IMR-90 (cell line): ENCODE measurements around the gene ZNF181. TPM values are rescaled to one million over a fixed set of nuclear protein-coding genes. Genes with fewer than 3 reads are reported as not detected.
A peak's percentile ranks its signal among the peaks of the same experiment; 100 is the strongest.

Experiments used
- ATAC-seq: fragments of 200-7000 bp; cut with Tn5 transposase; 2 replicates; pipeline ENCODE4 v1.9.1; 2020; ENCODE audit warnings: low read depth, mild to moderate bottlenecking, moderate library complexity
- BruUV-seq: library from RNA; stranded (reverse); fragments of 400-500 nt; replicated peaks from 2 replicates; lab custom pipeline; 2021; lab: Mats Ljungman, UMichigan
- CTCF ChIA-PET: fragments of 300-600 bp; formaldehyde crosslinking; extraction: SDS; loops from one replicate; lab custom pipeline; 2021; ENCODE audit warnings: antibody characterized with exemption; lab: Yijun Ruan, JAX
- POLR2A ChIA-PET: fragments of 300-600 bp; sonication (Branson Sonifier 250); formaldehyde crosslinking; loops from one replicate; lab custom pipeline; 2022; ENCODE audit warnings: antibody characterized with exemption; ENCODE audit not compliant: unreplicated experiment; lab: Charles Lee
- DNase-seq: peaks from one replicate; pipeline ENCODE4 v3.0.0; 2013
- H2AFZ ChIP-seq: replicated peaks from 2 replicates; pipeline ENCODE3; 2013; ENCODE audit warnings: low read length, mild to moderate bottlenecking; ENCODE audit not compliant: poor library complexity
- H2AK5ac ChIP-seq: 2 replicates; pipeline ENCODE4 v1.6.1; 2013; ENCODE audit warnings: low read depth, low read length, inconsistent platforms
- H2AK9ac ChIP-seq: replicated peaks from 2 replicates; pipeline ENCODE3; 2013; ENCODE audit warnings: mild to moderate bottlenecking, low read depth, low read length, moderate library complexity; ENCODE audit not compliant: poor library complexity
- H2BK120ac ChIP-seq: 2 replicates; pipeline ENCODE4 v1.6.1; 2013; ENCODE audit warnings: low read depth, low read length, inconsistent platforms
- H2BK15ac ChIP-seq: 3 replicates; pipeline ENCODE4 v1.6.1; 2013; ENCODE audit warnings: low read depth, low read length, inconsistent platforms
- H2BK20ac ChIP-seq: 2 replicates; pipeline ENCODE4 v1.6.1; 2013; ENCODE audit warnings: low read depth, mild to moderate bottlenecking, inconsistent platforms, low read length, moderate library complexity
- H2BK5ac ChIP-seq: 2 replicates; pipeline ENCODE4 v1.6.1; 2013; ENCODE audit warnings: mild to moderate bottlenecking, low read depth, low read length, inconsistent platforms; ENCODE audit not compliant: poor library complexity, severe bottlenecking
- H3K14ac ChIP-seq: replicated peaks from 2 replicates; pipeline ENCODE4 v1.6.1; 2013; ENCODE audit warnings: low read depth, low read length, inconsistent platforms
- H3K18ac ChIP-seq: 2 replicates; pipeline ENCODE4 v1.6.1; 2013; ENCODE audit warnings: low read depth, low read length, control low read depth
- H3K23ac ChIP-seq: 2 replicates; pipeline ENCODE4 v1.6.1; 2013; ENCODE audit warnings: low read depth, low read length, inconsistent platforms
- H3K27ac ChIP-seq: 2 replicates; pipeline ENCODE4 v1.5.1; 2013; ENCODE audit warnings: mild to moderate bottlenecking, control low read depth, low read length; ENCODE audit not compliant: insufficient read depth
- H3K27me3 ChIP-seq: 2 replicates; pipeline ENCODE4 v1.6.1; 2013; ENCODE audit warnings: low read length; ENCODE audit not compliant: control insufficient read depth, insufficient read depth
- H3K36me3 ChIP-seq: 2 replicates; pipeline ENCODE4 v1.6.1; 2013; ENCODE audit warnings: low read length, mixed read lengths; ENCODE audit not compliant: control insufficient read depth, insufficient read depth
- H3K4ac ChIP-seq: 2 replicates; pipeline ENCODE4 v1.6.1; 2013; ENCODE audit warnings: low read depth, low read length, inconsistent platforms
- H3K4me1 ChIP-seq: 2 replicates; pipeline ENCODE4 v1.6.1; 2013; ENCODE audit warnings: low read length, mixed read lengths; ENCODE audit not compliant: control insufficient read depth, insufficient read depth
- H3K4me2 ChIP-seq: 2 replicates; pipeline ENCODE4 v1.6.1; 2013; ENCODE audit warnings: low read depth, mild to moderate bottlenecking, control low read depth, low read length, moderate library complexity
- H3K4me3 ChIP-seq: 2 replicates; pipeline ENCODE4 v1.5.1; 2013; ENCODE audit warnings: low read depth, mild to moderate bottlenecking, control low read depth, low read length, moderate library complexity; ENCODE audit not compliant: insufficient read depth
- H3K56ac ChIP-seq: 2 replicates; pipeline ENCODE4 v1.6.1; 2013; ENCODE audit warnings: low read length, inconsistent platforms; ENCODE audit not compliant: insufficient read depth; ENCODE audit errors: extremely low read depth
- H3K79me1 ChIP-seq, 2 experiments: 2 replicates each; pipeline ENCODE4 v1.6.1; 2013; ENCODE audit warnings: low read length in 2 of 2, inconsistent platforms in 1 of 2, low read depth in 1 of 2
- H3K9ac ChIP-seq: 2 replicates; pipeline ENCODE4 v1.6.1; 2013; ENCODE audit warnings: low read depth, low read length, control low read depth
- H3K9me1 ChIP-seq: 2 replicates; pipeline ENCODE4 v1.6.1; 2013; ENCODE audit warnings: low read length, inconsistent platforms; ENCODE audit not compliant: insufficient read depth
- H3K9me3 ChIP-seq: 2 replicates; pipeline ENCODE4 v1.6.1; 2013; ENCODE audit warnings: low read length; ENCODE audit not compliant: control insufficient read depth, insufficient read depth
- H4K20me1 ChIP-seq: 2 replicates; pipeline ENCODE4 v1.6.1; 2013; ENCODE audit warnings: low read length, inconsistent platforms; ENCODE audit not compliant: insufficient read depth
- H4K5ac ChIP-seq: 2 replicates; pipeline ENCODE4 v1.6.1; 2013; ENCODE audit warnings: mild to moderate bottlenecking, low read depth, low read length, control low read depth
- H4K8ac ChIP-seq, 2 experiments: 2 replicates each; pipeline ENCODE4 v1.6.1; 2013; ENCODE audit warnings: low read depth in 2 of 2, low read length in 2 of 2, control low read depth in 1 of 2, inconsistent platforms in 1 of 2
- H4K91ac ChIP-seq: 2 replicates; pipeline ENCODE4 v1.6.1; 2013; ENCODE audit warnings: low read depth, low read length, inconsistent platforms; ENCODE audit not compliant: insufficient read depth
- BHLHE40 ChIP-seq: fragments of 150-350 bp; IDR thresholded peaks from 2 replicates; pipeline ENCODE4 v1.6.1; 2016; ENCODE audit warnings: mild to moderate bottlenecking, low read depth, low read length
- CEBPB ChIP-seq: IDR thresholded peaks from 2 replicates; pipeline ENCODE4 v1.6.1; 2012; ENCODE audit warnings: low read depth, low read length, improper control_type of control experiment
- CTCF ChIP-seq: conservative IDR thresholded peaks from 2 replicates; pipeline ENCODE4 v1.5.1; 2012; ENCODE audit warnings: mild to moderate bottlenecking, low read depth, low read length, improper control_type of control experiment
- FOS ChIP-seq: fragments of 150-350 bp; IDR thresholded peaks from 2 replicates; pipeline ENCODE4 v1.6.1; 2016; ENCODE audit warnings: low read depth, low read length
- MAFK ChIP-seq: IDR thresholded peaks from 2 replicates; pipeline ENCODE4 v1.6.1; 2012; ENCODE audit warnings: low read depth, low read length, improper control_type of control experiment
- MAZ ChIP-seq: IDR thresholded peaks from 2 replicates; pipeline ENCODE4 v1.6.1; 2012; ENCODE audit warnings: low read depth, mild to moderate bottlenecking, low read length, improper control_type of control experiment, moderate library complexity, borderline replicate concordance
- MXI1 ChIP-seq: IDR thresholded peaks from 2 replicates; pipeline ENCODE4 v1.6.1; 2012; ENCODE audit warnings: low read depth, mild to moderate bottlenecking, low read length, moderate library complexity, borderline replicate concordance
- NFE2L2 ChIP-seq: fragments of 150-350 bp; IDR thresholded peaks from 2 replicates; pipeline ENCODE4 v1.6.1; 2016; ENCODE audit warnings: low read depth, mild to moderate bottlenecking, low read length
- RCOR1 ChIP-seq: IDR thresholded peaks from 2 replicates; pipeline ENCODE4 v1.6.1; 2012; ENCODE audit warnings: mild to moderate bottlenecking, low read length, improper control_type of control experiment; ENCODE audit not compliant: insufficient replicate concordance
- RFX5 ChIP-seq: IDR thresholded peaks from 2 replicates; pipeline ENCODE4 v1.8.0; 2012; ENCODE audit warnings: low read depth, mild to moderate bottlenecking, low read length, moderate library complexity
- SMC3 ChIP-seq: fragments of 150-350 bp; IDR thresholded peaks from 2 replicates; pipeline ENCODE4 v1.6.1; 2016; ENCODE audit warnings: low read depth, mild to moderate bottlenecking, antibody characterized with exemption, low read length, moderate library complexity
- WGBS, 2 experiments: methylation state at CpG; one replicate each; pipeline versions ENCODE4 v1.1.5 to v1.1.7; 2013; ENCODE audit warnings: missing lambda C conversion rate in 2 of 2; ENCODE audit not compliant: insufficient read length in 1 of 2; ENCODE audit errors: extremely low coverage in 2 of 2; 5-methylcytosine and 5-hydroxymethylcytosine counted together
- dilution Hi-C: fragments of 300-500 bp; cut with HindIII; formaldehyde crosslinking; loops from one replicate; pipeline ENCODE4 v1.14.3; 2018; ENCODE audit warnings: low sequenced_read_pairs; ENCODE audit not compliant: unreplicated experiment
- in situ Hi-C: fragments of 300-500 bp; cut with MboI; formaldehyde crosslinking; loops from 3 replicates; pipeline ENCODE4 v1.14.3; 2019; ENCODE audit warnings: low sequenced_read_pairs, inconsistent platforms, mixed read lengths
- intact Hi-C: fragments of 100-400 bp; cut with micrococcal nuclease; formaldehyde crosslinking; loops from 2 replicates; pipeline ENCODE4 v1.10.0; 2022
- polyA plus RNA-seq, 3 experiments: library from polyadenylated mRNA; depleted of rRNA; stranded (reverse); fragments of >200 nt; gene quantifications; 2 replicates each; pipeline ENCODE4 v1.2.3, GENCODE V29; 2012; ENCODE audit warnings: low replicate concordance in 1 of 3
- total RNA-seq: library from RNA; depleted of rRNA; stranded (reverse); fragments of >200 nt; gene quantifications from 2 replicates; pipeline ENCODE4 v1.2.3, GENCODE V29; 2012
- TF ChIP-seq, protein P1 (sequence below): fragments of 150-350 bp; IDR thresholded peaks from 2 replicates; pipeline ENCODE4 v1.6.1; 2016; ENCODE audit warnings: low read depth, mild to moderate bottlenecking, low read length, moderate library complexity, borderline replicate concordance
- TF ChIP-seq, protein P2 (sequence below): fragments of 150-350 bp; IDR thresholded peaks from 2 replicates; pipeline ENCODE4 v1.6.1; 2017; ENCODE audit warnings: mild to moderate bottlenecking, antibody characterized with exemption, low read length, low read depth

ZNF181 gene
- total and polyA plus RNA-seq, 2 of the 4 experiments (the other 2 are of a cell fraction): 3.8 to 7.5 TPM

- peak within 1 kb of the TSS; percentile 86 for H3K9ac ChIP-seq
- H2BK120ac ChIP-seq: no peak within 1 kb of the TSS
- peak within 1 kb of the TSS; percentile 72 for H4K5ac ChIP-seq
- intact Hi-C loops: loop anchor here (5.0 kb wide), 1 partner anchor 154 kb away; the partner anchor contains the start of gene ZNF30
- ChIA-PET CTCF (no interaction called here), POLR2A (no interaction called here)
- H4K91ac ChIP-seq: peak within 1 kb of the TSS; percentile 28; the same call in 1 of the 2 replicates
- DNase-seq: peak; percentile 86
- H3K23ac ChIP-seq: peak within 1 kb of the TSS; percentile 78
- peak within 1 kb of the TSS; percentile 74 for H3K4me3 ChIP-seq
- H2AFZ ChIP-seq: peak within 1 kb of the TSS; percentile 97
- H4K8ac ChIP-seq: peak within 1 kb of the TSS; percentile 0 to 94
- WGBS, 2 experiments: 2% methylated on average over 39 of the region's 69 CpGs; no CpG with 5 or more reads in 1 of the 2 experiments
- H3K27ac ChIP-seq: peak within 1 kb of the TSS; percentile 65
- H3K4ac ChIP-seq: peak within 1 kb of the TSS; percentile 53
- peak within 1 kb of the TSS; percentile 63 for H2BK5ac ChIP-seq
- H3K18ac ChIP-seq: no peak within 1 kb of the TSS
- H2AK9ac ChIP-seq: peak within 1 kb of the TSS; percentile 72
- H4K20me1 ChIP-seq: no peaks in the 10 kb centered on the region
- no peaks in the 10 kb centered on the region for H3K27me3 ChIP-seq
- H3K4me2 ChIP-seq: peak within 1 kb of the TSS; percentile 93
- ATAC-seq: peak; percentile 99
- in situ Hi-C loops: no loop called here
- H3K56ac ChIP-seq: peak within 1 kb of the TSS; percentile 73
- no peak within 1 kb of the TSS for H2AK5ac ChIP-seq
- dilution Hi-C loops: no loop called here
- no peak within 1 kb of the TSS for H2BK20ac ChIP-seq
- H3K9me3 ChIP-seq: peaks cover 2% of the 10 kb centered on the region; the same call in 1 of the 2 replicates
- H2BK15ac ChIP-seq: no peak within 1 kb of the TSS
- H3K9me1 ChIP-seq: no peaks in the 10 kb centered on the region; the same call in 1 of the 2 replicates
- peak within 1 kb of the TSS; percentile 73 for H3K14ac ChIP-seq
- BruUV-seq: no TSS peak
- H3K4me1 ChIP-seq: no peaks in the 10 kb centered on the region; the same call in 1 of the 2 replicates
- H3K36me3 ChIP-seq: peaks cover 17% of the 10 kb centered on the region
- H3K79me1 ChIP-seq: peaks cover 14 to 19% of the 10 kb centered on the region in 2 experiments
- TF ChIP-seq MXI1 (no peak), CTCF (no peak), RFX5 (no peak), CEBPB (no peak), MAZ (no peak), NFE2L2 (no peak), BHLHE40 (no peak), RCOR1 (no peak), SMC3 (no peak), MAFK (no peak), FOS (no peak)
- TF ChIP-seq, protein P1, sequence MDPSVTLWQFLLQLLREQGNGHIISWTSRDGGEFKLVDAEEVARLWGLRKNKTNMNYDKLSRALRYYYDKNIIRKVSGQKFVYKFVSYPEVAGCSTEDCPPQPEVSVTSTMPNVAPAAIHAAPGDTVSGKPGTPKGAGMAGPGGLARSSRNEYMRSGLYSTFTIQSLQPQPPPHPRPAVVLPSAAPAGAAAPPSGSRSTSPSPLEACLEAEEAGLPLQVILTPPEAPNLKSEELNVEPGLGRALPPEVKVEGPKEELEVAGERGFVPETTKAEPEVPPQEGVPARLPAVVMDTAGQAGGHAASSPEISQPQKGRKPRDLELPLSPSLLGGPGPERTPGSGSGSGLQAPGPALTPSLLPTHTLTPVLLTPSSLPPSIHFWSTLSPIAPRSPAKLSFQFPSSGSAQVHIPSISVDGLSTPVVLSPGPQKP: 0 out of 2 replicates have a peak, but pooled peaks have one; percentile 52
- TF ChIP-seq, protein P2, sequence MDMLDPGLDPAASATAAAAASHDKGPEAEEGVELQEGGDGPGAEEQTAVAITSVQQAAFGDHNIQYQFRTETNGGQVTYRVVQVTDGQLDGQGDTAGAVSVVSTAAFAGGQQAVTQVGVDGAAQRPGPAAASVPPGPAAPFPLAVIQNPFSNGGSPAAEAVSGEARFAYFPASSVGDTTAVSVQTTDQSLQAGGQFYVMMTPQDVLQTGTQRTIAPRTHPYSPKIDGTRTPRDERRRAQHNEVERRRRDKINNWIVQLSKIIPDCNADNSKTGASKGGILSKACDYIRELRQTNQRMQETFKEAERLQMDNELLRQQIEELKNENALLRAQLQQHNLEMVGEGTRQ: no peak
These were observed 38.9 kb downstream of the ZNF181 start, which contains the start of gene ZNF599 for GRCh38 chr19:34772697-34773554. Gene ZNF599, minus strand, starts transcription at chr19:34773215. Its CDS starts 374 bp downstream, at chr19:34772841.
